ENCODE data around the gene INPP4B.

GRCh38 chr4:142155347-142155746 is 690.8 kb downstream of the INPP4B start:
- TF ChIP-seq EZH2phosphoT487 (IDR thresholded peaks at IDR 0.05; ENCODE audit: borderline replicate concordance) (no peak), EZH2 (IDR thresholded peaks at IDR 0.05) (no peak), SIN3A (IDR thresholded peaks at IDR 0.05; ENCODE audit: low read depth) (no peak), RAD21 (IDR thresholded peaks at IDR 0.05; ENCODE audit: low read depth) (no peak), REST (IDR thresholded peaks at IDR 0.05; ENCODE audit: low read depth) (no peak), ZNF274 (IDR thresholded peaks at IDR 0.05; ENCODE audit: low read depth, low read length) (no peak), POLR2AphosphoS5 (IDR thresholded peaks at IDR 0.05; ENCODE audit: low read depth, low read length) (no peak), POLR2A (IDR thresholded peaks at IDR 0.05; ENCODE audit: borderline replicate concordance, extremely low read depth, insufficient read depth, insufficient read length) (no peak), JUND (IDR thresholded peaks at IDR 0.05) (no peak), CEBPB (IDR thresholded peaks at IDR 0.05; ENCODE audit: low read depth) (no peak), SRF (IDR thresholded peaks at IDR 0.05; ENCODE audit: low read depth) (no peak), MAX (IDR thresholded peaks at IDR 0.05) (no peak)
- TF ChIP-seq, protein P1, sequence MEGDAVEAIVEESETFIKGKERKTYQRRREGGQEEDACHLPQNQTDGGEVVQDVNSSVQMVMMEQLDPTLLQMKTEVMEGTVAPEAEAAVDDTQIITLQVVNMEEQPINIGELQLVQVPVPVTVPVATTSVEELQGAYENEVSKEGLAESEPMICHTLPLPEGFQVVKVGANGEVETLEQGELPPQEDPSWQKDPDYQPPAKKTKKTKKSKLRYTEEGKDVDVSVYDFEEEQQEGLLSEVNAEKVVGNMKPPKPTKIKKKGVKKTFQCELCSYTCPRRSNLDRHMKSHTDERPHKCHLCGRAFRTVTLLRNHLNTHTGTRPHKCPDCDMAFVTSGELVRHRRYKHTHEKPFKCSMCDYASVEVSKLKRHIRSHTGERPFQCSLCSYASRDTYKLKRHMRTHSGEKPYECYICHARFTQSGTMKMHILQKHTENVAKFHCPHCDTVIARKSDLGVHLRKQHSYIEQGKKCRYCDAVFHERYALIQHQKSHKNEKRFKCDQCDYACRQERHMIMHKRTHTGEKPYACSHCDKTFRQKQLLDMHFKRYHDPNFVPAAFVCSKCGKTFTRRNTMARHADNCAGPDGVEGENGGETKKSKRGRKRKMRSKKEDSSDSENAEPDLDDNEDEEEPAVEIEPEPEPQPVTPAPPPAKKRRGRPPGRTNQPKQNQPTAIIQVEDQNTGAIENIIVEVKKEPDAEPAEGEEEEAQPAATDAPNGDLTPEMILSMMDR (IDR thresholded peaks at IDR 0.05 in 2 of 3, conservative IDR thresholded peaks at IDR 0.05 in 1 of 3; ENCODE audit: borderline replicate concordance in 1 of 3, insufficient read depth in 1 of 3, low read depth in 2 of 3, low read length in 2 of 3): no peak
